RWPE2 (cell line): ENCODE results near the gene LPGAT1.

Experiments
- ATAC-seq: fragments of 200-7000 bp; cut with Tn5 transposase; 3 replicates; pipeline ENCODE4 v1.9.1; 2021; ENCODE audit warnings: low read depth
- DNase-seq: peaks from one replicate; pipeline ENCODE4 v3.0.0-alpha.2; 2020; ENCODE audit warnings: low spot score
- H3K27ac ChIP-seq: fragments of 450-650 bp; 2 replicates; pipeline ENCODE4 v1.5.1; 2017; ENCODE audit warnings: mild to moderate bottlenecking; ENCODE audit not compliant: poor library complexity, severe bottlenecking
- H3K27me3 ChIP-seq: fragments of 250-450 bp; sonication (Bioruptor Pico); 2 replicates; pipeline ENCODE4 v1.5.1; 2021; ENCODE audit warnings: mild to moderate bottlenecking, moderate library complexity; ENCODE audit not compliant: insufficient read depth, poor library complexity, severe bottlenecking
- H3K36me3 ChIP-seq: fragments of 250-450 bp; sonication (Bioruptor Pico); 2 replicates; pipeline ENCODE4 v1.5.1; 2020; ENCODE audit warnings: low read depth, mild to moderate bottlenecking, moderate library complexity
- H3K4me1 ChIP-seq: fragments of 250-450 bp; sonication (Bioruptor Pico); 2 replicates; pipeline ENCODE4 v1.5.1; 2021; ENCODE audit warnings: mild to moderate bottlenecking, moderate library complexity; ENCODE audit not compliant: insufficient read depth, poor library complexity, severe bottlenecking
- H3K4me3 ChIP-seq: fragments of 250-450 bp; sonication (Bioruptor Pico); 2 replicates; pipeline ENCODE4 v1.5.1; 2021; ENCODE audit warnings: mild to moderate bottlenecking, moderate library complexity; ENCODE audit not compliant: severe bottlenecking
- H3K9me3 ChIP-seq: fragments of 250-450 bp; sonication (Bioruptor Pico); 2 replicates; pipeline ENCODE4 v1.5.1; 2021; ENCODE audit warnings: mild to moderate bottlenecking, moderate library complexity; ENCODE audit not compliant: severe bottlenecking
- CTCF ChIP-seq: fragments of 450-650 bp; IDR thresholded peaks from one replicate; pipeline ENCODE4 v1.5.1; 2017; ENCODE audit warnings: mild to moderate bottlenecking, moderate library complexity; ENCODE audit not compliant: poor library complexity, severe bottlenecking

LPGAT1 gene

GRCh38 chr1:211783266-211783665 is 47.3 kb downstream of the LPGAT1 start:
- Histone ChIP-seq H3K4me3 (no peak overlapping the region), H3K27ac (no peak overlapping the region), H3K9me3 (no peaks in the 10 kb centered on the region), H3K4me1 (no peaks in the 10 kb centered on the region), H3K27me3 (no peaks in the 10 kb centered on the region), H3K36me3 (no peaks in the 10 kb centered on the region)
- no peak for TF ChIP-seq CTCF
- ATAC-seq (no peak), DNase-seq (no peak)

GRCh38 chr1:211781260-211781659 is 49.3 kb downstream of the LPGAT1 start:
- H3K27ac ChIP-seq, result no peak overlapping the region
- H3K9me3 ChIP-seq, result no peaks in the 10 kb centered on the region
- no peak for TF ChIP-seq CTCF
- DNase-seq (no peak), ATAC-seq (no peak)
- no peaks in the 10 kb centered on the region for H3K4me1 ChIP-seq
- H3K27me3 ChIP-seq, result no peaks in the 10 kb centered on the region
- no peak overlapping the region for H3K4me3 ChIP-seq
- H3K36me3 ChIP-seq, result no peaks in the 10 kb centered on the region

- H3K4me3 ChIP-seq, result no peak overlapping the region
- ATAC-seq, result no peak
- no peaks in the 10 kb centered on the region for H3K9me3 ChIP-seq
- no peaks in the 10 kb centered on the region for H3K4me1 ChIP-seq
- no peak for TF ChIP-seq CTCF
- no peak overlapping the region for H3K27ac ChIP-seq
- no peaks in the 10 kb centered on the region for H3K36me3 ChIP-seq
- no peak for DNase-seq
- H3K27me3 ChIP-seq, result no peaks in the 10 kb centered on the region
Measured at GRCh38 chr1:211775170-211775569, 55.4 kb downstream of the LPGAT1 start.

GRCh38 chr1:211764701-211765100 is 65.9 kb downstream of the LPGAT1 start:
- DNase-seq (no peak), ATAC-seq (no peak)
- H3K9me3 ChIP-seq, result no peaks in the 10 kb centered on the region
- no peaks in the 10 kb centered on the region for H3K4me1 ChIP-seq
- no peaks in the 10 kb centered on the region for H3K36me3 ChIP-seq
- no peak for TF ChIP-seq CTCF
- H3K27me3 ChIP-seq, result no peaks in the 10 kb centered on the region
- no peak overlapping the region for H3K4me3 ChIP-seq
- no peak overlapping the region for H3K27ac ChIP-seq

GRCh38 chr1:211762206-211762605 is 68.4 kb downstream of the LPGAT1 start:
- Histone ChIP-seq H3K27ac (no peak overlapping the region), H3K27me3 (no peaks in the 10 kb centered on the region), H3K4me3 (no peak overlapping the region), H3K4me1 (no peaks in the 10 kb centered on the region), H3K9me3 (no peaks in the 10 kb centered on the region), H3K36me3 (no peaks in the 10 kb centered on the region)
- TF ChIP-seq CTCF, result no peak
- no peak for ATAC-seq
- DNase-seq, result no peak
